Type B pancreatic cell (in vitro differentiated cells): ENCODE data around the gene NRAS. TPM values are rescaled to one million over a fixed set of nuclear protein-coding genes. Genes with fewer than 3 reads are reported as not detected.
"Not testable (repeated sequence)": the region's sequence is repeated elsewhere in the genome, so short reads cannot be mapped to it uniquely, and the experiment has no call there.

Experiments used
- DNase-seq: peaks from one replicate; pipeline ENCODE4 v3.0.0; 2021; ENCODE audit warnings: mixed read lengths; ENCODE audit not compliant: unreplicated experiment; ENCODE audit errors: extremely low spot score
- H3K27ac Mint-ChIP-seq: 2 replicates; pipeline ENCODE4 v1.8.0; 2021; ENCODE audit warnings: mild to moderate bottlenecking, mixed read lengths
- H3K27me3 Mint-ChIP-seq: 2 replicates; pipeline ENCODE4 v1.8.0; 2021; ENCODE audit warnings: mixed read lengths
- H3K36me3 Mint-ChIP-seq: 2 replicates; pipeline ENCODE4 v1.8.0; 2021; ENCODE audit warnings: mixed read lengths
- H3K4me1 Mint-ChIP-seq: one replicate; pipeline ENCODE4 v1.8.0; 2021; ENCODE audit warnings: mixed read lengths; ENCODE audit not compliant: unreplicated experiment
- H3K4me3 Mint-ChIP-seq: 2 replicates; pipeline ENCODE4 v1.8.0; 2021; ENCODE audit warnings: mild to moderate bottlenecking, mixed read lengths
- H3K9me3 Mint-ChIP-seq: 2 replicates; pipeline ENCODE4 v1.8.0; 2021; ENCODE audit warnings: mixed read lengths
- CTCF ChIP-seq: fragments of 200-600 bp; sonication (generic); conservative IDR thresholded peaks from 2 replicates; pipeline ENCODE4 v1.5.0; 2021; ENCODE audit warnings: antibody characterized with exemption, mild to moderate bottlenecking
- total RNA-seq: library from RNA; stranded (reverse); gene quantifications from 2 replicates; pipeline ENCODE4 v1.2.1, GENCODE V29; 2021; ENCODE audit warnings: low replicate concordance

Gene NRAS
- total RNA-seq, 1 donor from 2014 or later = 49.4 TPM

- peak overlapping the region; percentile 97 for H3K4me3 Mint-ChIP-seq
- H3K27ac Mint-ChIP-seq = peak overlapping the region; percentile 100
- H3K36me3 Mint-ChIP-seq = peaks cover 4% of the 10 kb centered on the region
- peaks cover 44% of the 10 kb centered on the region for H3K4me1 Mint-ChIP-seq
- H3K27me3 Mint-ChIP-seq = no peaks in the 10 kb centered on the region
- DNase-seq = no peak
- no peak for TF ChIP-seq CTCF
- H3K9me3 Mint-ChIP-seq = peaks cover 5% of the 10 kb centered on the region
Observed at GRCh38 chr1:114756949-114757454, 40.4 kb upstream of the NRAS start.

- no peaks in the 10 kb centered on the region for H3K27me3 Mint-ChIP-seq
- DNase-seq = no peak
- TF ChIP-seq CTCF = no peak
- peak overlapping the region; percentile 100 for H3K27ac Mint-ChIP-seq
- H3K4me1 Mint-ChIP-seq = peaks cover 50% of the 10 kb centered on the region
- peaks cover 4% of the 10 kb centered on the region for H3K36me3 Mint-ChIP-seq
- peak overlapping the region; percentile 97 for H3K4me3 Mint-ChIP-seq
- peaks cover 5% of the 10 kb centered on the region for H3K9me3 Mint-ChIP-seq
Observed at GRCh38 chr1:114756009-114756892, 39.7 kb upstream of the NRAS start.

GRCh38 chr1:114755006-114755931 is 38.7 kb upstream of the NRAS start:
- Mint-ChIP-seq H3K9me3 (peaks cover 5% of the 10 kb centered on the region), H3K27ac (peak overlapping the region; percentile 100)
- no peak for TF ChIP-seq CTCF

GRCh38 chr1:114753702-114754101 is 37.1 kb upstream of the NRAS start:
- not testable (repeated sequence) for DNase-seq, H3K9me3 Mint-ChIP-seq, H3K4me3 Mint-ChIP-seq, H3K27me3 Mint-ChIP-seq
- H3K4me1 Mint-ChIP-seq = peaks cover 62% of the 10 kb centered on the region
- peaks cover 17% of the 10 kb centered on the region for H3K36me3 Mint-ChIP-seq
- peak overlapping the region; percentile 50 for H3K27ac Mint-ChIP-seq

More at GRCh38 chr1:114755006-114755931, 38.7 kb upstream of the NRAS start:
- H3K36me3 Mint-ChIP-seq = peaks cover 4% of the 10 kb centered on the region
- H3K27me3 Mint-ChIP-seq = no peaks in the 10 kb centered on the region
- H3K4me3 Mint-ChIP-seq = peak overlapping the region; percentile 97
- no peak for DNase-seq
- peaks cover 57% of the 10 kb centered on the region for H3K4me1 Mint-ChIP-seq

- Mint-ChIP-seq H3K4me1 (peaks cover 58% of the 10 kb centered on the region), H3K27me3 (no peaks in the 10 kb centered on the region), H3K27ac (no peak overlapping the region), H3K4me3 (no peak overlapping the region), H3K9me3 (no peaks in the 10 kb centered on the region), H3K36me3 (peaks cover 22% of the 10 kb centered on the region)
- no peak for TF ChIP-seq CTCF
- no peak for DNase-seq
Observed at GRCh38 chr1:114753143-114753542, 36.6 kb upstream of the NRAS start.
